HepG2 (cell line): Measurements from ENCODE around the gene ENTPD6. TPM values are rescaled to one million over a fixed set of nuclear protein-coding genes. Genes with fewer than 3 reads are reported as not detected.

Experiments
- AKNA ChIP-seq: sonication (generic); formaldehyde crosslinking; IDR thresholded peaks from 2 replicates; pipeline ENCODE4 v1.4.0; 2020; ENCODE audit warnings: missing genetic modification reagents, borderline replicate concordance
- BCL6 ChIP-seq: IDR thresholded peaks from 2 replicates; pipeline ENCODE4 v1.6.1; 2016; ENCODE audit warnings: missing genetic modification reagents, missing compliant biosample characterization
- CC2D1A ChIP-seq: sonication (generic); formaldehyde crosslinking; IDR thresholded peaks from 2 replicates; pipeline ENCODE4 v1.8.1; 2023; ENCODE audit warnings: mild to moderate bottlenecking, missing genetic modification reagents
- GRHL1 ChIP-seq: sonication (generic); formaldehyde crosslinking; conservative IDR thresholded peaks from 2 replicates; pipeline ENCODE4 v1.8.0; 2022; ENCODE audit warnings: missing genetic modification reagents
- JUND ChIP-seq: sonication (generic); formaldehyde crosslinking; IDR thresholded peaks from 2 replicates; pipeline ENCODE4 v1.8.0; 2022; ENCODE audit warnings: mild to moderate bottlenecking, missing genetic modification reagents
- KDM5A ChIP-seq: fragments of 200-600 bp; sonication (generic); IDR thresholded peaks from 2 replicates; pipeline ENCODE4 v1.7.0; 2018; ENCODE audit warnings: antibody characterized with exemption, mild to moderate bottlenecking, low read length, borderline replicate concordance
- NKX3-1 ChIP-seq: sonication (generic); formaldehyde crosslinking; IDR thresholded peaks from 2 replicates; pipeline ENCODE4 v1.5.0; 2020; ENCODE audit warnings: missing genetic modification reagents
- RELA ChIP-seq: sonication (generic); formaldehyde crosslinking; IDR thresholded peaks from 2 replicates; pipeline ENCODE4 v1.4.0; 2020; ENCODE audit warnings: missing genetic modification reagents
- ZNF280D ChIP-seq: sonication (generic); formaldehyde crosslinking; IDR thresholded peaks from 2 replicates; pipeline ENCODE4 v1.5.1; 2020; ENCODE audit warnings: mild to moderate bottlenecking, missing genetic modification reagents
- ZNF513 ChIP-seq: sonication (generic); formaldehyde crosslinking; conservative IDR thresholded peaks from 2 replicates; pipeline ENCODE4 v1.5.0; 2020; ENCODE audit warnings: missing genetic modification reagents
- ZNF75D ChIP-seq: sonication (generic); formaldehyde crosslinking; IDR thresholded peaks from 2 replicates; pipeline ENCODE4 v1.8.1; 2023; ENCODE audit warnings: missing genetic modification reagents, mild to moderate bottlenecking, borderline replicate concordance
- polyA plus RNA-seq, 8 experiments: library from polyadenylated mRNA; depleted of rRNA in 3 of 8; stranded (reverse) in 7 of 8; unstranded in 1 of 8; fragments of >200 nt; fragmentation: Illumina TruSeq in 4 of 8; extraction: Trizol in 4 of 8; gene quantifications; 2 replicates each; pipeline versions ENCODE4 v1.2.1 to v1.2.3, GENCODE V29; 2011 to 2016; ENCODE audit warnings: low read depth in 4 of 8, missing spikeins in 1 of 8, mixed read lengths in 1 of 8; ENCODE audit not compliant: insufficient read depth in 1 of 8
- total RNA-seq, 5 experiments: library from RNA; depleted of rRNA; stranded (reverse); fragments of >200 nt; fragmentation: Illumina TruSeq; extraction: Trizol; gene quantifications; 2 replicates each; pipeline ENCODE4 v1.2.3, GENCODE V29; 2016; ENCODE audit warnings: low read depth in 1 of 5

ENTPD6 gene
- total and polyA plus RNA-seq, 2 of the 13 experiments (the other 11 are each of a cell fraction or from before 2014, with no cell fraction given) = 164 to 172 TPM

GRCh38 chr20:25195962-25196785, 662 bp downstream of the ENTPD6 start (continued):
- no peak for TF ChIP-seq AKNA (CRISPR knock-in tag)
- peak; percentile 61; the same call in 1 of the 2 replicates for TF ChIP-seq NKX3-1 (CRISPR knock-in tag)
- no peak for TF ChIP-seq BCL6
- 0 out of 2 replicates have a peak, but pooled peaks have one; percentile 20 for TF ChIP-seq JUND (CRISPR knock-in tag)
- TF ChIP-seq RELA = 0 out of 2 replicates have a peak, but pooled peaks have one; percentile 5
- no peak for TF ChIP-seq CC2D1A
- no peak for TF ChIP-seq GRHL1 (CRISPR knock-in tag)
- TF ChIP-seq ZNF75D (CRISPR knock-in tag) = no peak
- TF ChIP-seq KDM5A = peak; percentile 67
- TF ChIP-seq ZNF513 (CRISPR knock-in tag) = no peak
- no peak for TF ChIP-seq ZNF280D (CRISPR knock-in tag)
